ENCODE measurements around the gene OPRD1.

- TF ChIP-seq CTCF (conservative IDR thresholded peaks at IDR 0.05; ENCODE audit: low read length) (peak; percentile 49), EZH2phosphoT487 (IDR thresholded peaks at IDR 0.05; ENCODE audit: borderline replicate concordance) (no peak)
These were observed 34.0 kb downstream of the OPRD1 start for GRCh38 chr1:28845786-28846543.

All from Loucy (cell line).